Liver (tissue), 3 donors: ENCODE measurements around the gene OSBPL5.

Experiments
- FOXA1 ChIP-seq: IDR thresholded peaks from 2 replicates; pipeline ENCODE4 v1.6.1; 2016; ENCODE audit warnings: antibody characterized with exemption
- RAD21 ChIP-seq, 2 donors: IDR thresholded peaks; 2 replicates each; pipeline ENCODE4 v1.6.1; 2016; ENCODE audit warnings: antibody characterized with exemption in 2 of 2, mild to moderate bottlenecking in 2 of 2
- SP1 ChIP-seq: IDR thresholded peaks from 2 replicates; pipeline ENCODE4 v1.6.1; 2018; ENCODE audit warnings: antibody characterized with exemption, mild to moderate bottlenecking
- TAF1 ChIP-seq: conservative IDR thresholded peaks from 2 replicates; pipeline ENCODE4 v1.6.1; 2016; ENCODE audit warnings: antibody characterized with exemption, mild to moderate bottlenecking
- TF ChIP-seq, protein P1 (sequence below): fragments of 150-350 bp; IDR thresholded peaks from 2 replicates; pipeline ENCODE4 v1.5.1; 2017; ENCODE audit warnings: improper control_type of control experiment, low read depth, low read length; ENCODE audit not compliant: missing input control
- TF ChIP-seq, protein P2 (sequence below): IDR thresholded peaks from 2 replicates; pipeline ENCODE4 v1.6.1; 2016; ENCODE audit warnings: antibody characterized with exemption
- TF ChIP-seq, protein P3 (sequence below): IDR thresholded peaks from 2 replicates; pipeline ENCODE4 v1.6.1; 2016; ENCODE audit warnings: antibody characterized with exemption
- donor health status: healthy.
- donor health status: healthy.

DNA sequence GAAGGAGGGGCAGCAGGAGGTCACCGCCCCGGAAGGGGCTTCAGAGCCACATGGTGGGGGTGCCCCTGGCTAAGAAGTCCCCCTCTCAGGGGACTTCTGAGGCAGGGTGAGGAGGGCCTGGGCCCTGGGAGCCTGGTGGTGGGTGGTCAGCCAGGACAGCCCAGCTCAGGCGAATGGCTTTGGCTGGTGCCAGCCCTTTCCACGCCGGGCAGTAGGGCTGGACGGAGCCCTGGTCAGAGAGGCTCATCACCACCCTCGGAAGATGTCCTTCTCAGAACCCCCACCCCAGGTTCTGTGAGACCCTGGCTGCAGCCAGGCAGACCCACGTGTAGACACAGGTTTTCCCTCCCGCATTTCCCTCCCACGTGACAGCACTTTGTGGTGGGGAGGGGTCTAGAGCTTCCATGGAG is 35.9 kb downstream of the OSBPL5 start:
- TF ChIP-seq, protein P1, sequence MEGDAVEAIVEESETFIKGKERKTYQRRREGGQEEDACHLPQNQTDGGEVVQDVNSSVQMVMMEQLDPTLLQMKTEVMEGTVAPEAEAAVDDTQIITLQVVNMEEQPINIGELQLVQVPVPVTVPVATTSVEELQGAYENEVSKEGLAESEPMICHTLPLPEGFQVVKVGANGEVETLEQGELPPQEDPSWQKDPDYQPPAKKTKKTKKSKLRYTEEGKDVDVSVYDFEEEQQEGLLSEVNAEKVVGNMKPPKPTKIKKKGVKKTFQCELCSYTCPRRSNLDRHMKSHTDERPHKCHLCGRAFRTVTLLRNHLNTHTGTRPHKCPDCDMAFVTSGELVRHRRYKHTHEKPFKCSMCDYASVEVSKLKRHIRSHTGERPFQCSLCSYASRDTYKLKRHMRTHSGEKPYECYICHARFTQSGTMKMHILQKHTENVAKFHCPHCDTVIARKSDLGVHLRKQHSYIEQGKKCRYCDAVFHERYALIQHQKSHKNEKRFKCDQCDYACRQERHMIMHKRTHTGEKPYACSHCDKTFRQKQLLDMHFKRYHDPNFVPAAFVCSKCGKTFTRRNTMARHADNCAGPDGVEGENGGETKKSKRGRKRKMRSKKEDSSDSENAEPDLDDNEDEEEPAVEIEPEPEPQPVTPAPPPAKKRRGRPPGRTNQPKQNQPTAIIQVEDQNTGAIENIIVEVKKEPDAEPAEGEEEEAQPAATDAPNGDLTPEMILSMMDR: no peak
- TF ChIP-seq, protein P2, sequence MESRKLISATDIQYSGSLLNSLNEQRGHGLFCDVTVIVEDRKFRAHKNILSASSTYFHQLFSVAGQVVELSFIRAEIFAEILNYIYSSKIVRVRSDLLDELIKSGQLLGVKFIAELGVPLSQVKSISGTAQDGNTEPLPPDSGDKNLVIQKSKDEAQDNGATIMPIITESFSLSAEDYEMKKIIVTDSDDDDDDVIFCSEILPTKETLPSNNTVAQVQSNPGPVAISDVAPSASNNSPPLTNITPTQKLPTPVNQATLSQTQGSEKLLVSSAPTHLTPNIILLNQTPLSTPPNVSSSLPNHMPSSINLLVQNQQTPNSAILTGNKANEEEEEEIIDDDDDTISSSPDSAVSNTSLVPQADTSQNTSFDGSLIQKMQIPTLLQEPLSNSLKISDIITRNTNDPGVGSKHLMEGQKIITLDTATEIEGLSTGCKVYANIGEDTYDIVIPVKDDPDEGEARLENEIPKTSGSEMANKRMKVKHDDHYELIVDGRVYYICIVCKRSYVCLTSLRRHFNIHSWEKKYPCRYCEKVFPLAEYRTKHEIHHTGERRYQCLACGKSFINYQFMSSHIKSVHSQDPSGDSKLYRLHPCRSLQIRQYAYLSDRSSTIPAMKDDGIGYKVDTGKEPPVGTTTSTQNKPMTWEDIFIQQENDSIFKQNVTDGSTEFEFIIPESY: no peak
- TF ChIP-seq SP1: no peak
- TF ChIP-seq, protein P3, sequence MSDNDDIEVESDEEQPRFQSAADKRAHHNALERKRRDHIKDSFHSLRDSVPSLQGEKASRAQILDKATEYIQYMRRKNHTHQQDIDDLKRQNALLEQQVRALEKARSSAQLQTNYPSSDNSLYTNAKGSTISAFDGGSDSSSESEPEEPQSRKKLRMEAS: no peak
- no peak for TF ChIP-seq RAD21 (IDR thresholded peaks at IDR 0.05)
- no peak for TF ChIP-seq FOXA1
- TF ChIP-seq TAF1: no peak
